Uterus (tissue), 2 donors: ENCODE data around the gene RGL1.

ENCODE experiments used
- POLR2A ChIP-seq, 2 donors: fragments of 450-650 bp; IDR thresholded peaks; one replicate each; pipeline ENCODE4 v1.6.1; 2016; ENCODE audit warnings: antibody characterized with exemption in 2 of 2, mild to moderate bottlenecking in 1 of 2, moderate library complexity in 1 of 2
- TF ChIP-seq, protein P1 (sequence below), 4 experiments: fragments of 200-600 bp in 2 of 4; fragments of 450-650 bp in 2 of 4; sonication (generic) in 2 of 4; IDR thresholded peaks; one replicate each; pipeline ENCODE4 v1.5.1; 2016 to 2019; ENCODE audit warnings: antibody characterized with exemption in 4 of 4, mild to moderate bottlenecking in 2 of 4, moderate library complexity in 1 of 4

DNA sequence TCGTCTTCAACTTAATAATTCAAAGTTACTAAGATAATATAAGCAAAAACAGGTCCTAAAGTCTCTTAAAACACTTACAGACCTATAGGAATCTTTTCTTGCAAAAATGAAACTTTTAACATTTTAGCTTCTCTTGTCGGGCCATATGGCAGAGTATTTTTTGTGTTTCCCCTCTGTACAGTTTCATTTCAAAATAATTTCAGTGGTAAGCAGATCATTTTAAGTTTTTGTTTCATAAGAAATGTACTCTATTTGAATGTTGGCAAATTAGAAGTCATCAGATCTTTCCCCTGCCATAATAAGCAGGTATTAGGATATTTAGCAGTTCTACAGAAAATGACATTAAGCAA is 37.9 kb downstream of the RGL1 start:
- TF ChIP-seq, protein P1, sequence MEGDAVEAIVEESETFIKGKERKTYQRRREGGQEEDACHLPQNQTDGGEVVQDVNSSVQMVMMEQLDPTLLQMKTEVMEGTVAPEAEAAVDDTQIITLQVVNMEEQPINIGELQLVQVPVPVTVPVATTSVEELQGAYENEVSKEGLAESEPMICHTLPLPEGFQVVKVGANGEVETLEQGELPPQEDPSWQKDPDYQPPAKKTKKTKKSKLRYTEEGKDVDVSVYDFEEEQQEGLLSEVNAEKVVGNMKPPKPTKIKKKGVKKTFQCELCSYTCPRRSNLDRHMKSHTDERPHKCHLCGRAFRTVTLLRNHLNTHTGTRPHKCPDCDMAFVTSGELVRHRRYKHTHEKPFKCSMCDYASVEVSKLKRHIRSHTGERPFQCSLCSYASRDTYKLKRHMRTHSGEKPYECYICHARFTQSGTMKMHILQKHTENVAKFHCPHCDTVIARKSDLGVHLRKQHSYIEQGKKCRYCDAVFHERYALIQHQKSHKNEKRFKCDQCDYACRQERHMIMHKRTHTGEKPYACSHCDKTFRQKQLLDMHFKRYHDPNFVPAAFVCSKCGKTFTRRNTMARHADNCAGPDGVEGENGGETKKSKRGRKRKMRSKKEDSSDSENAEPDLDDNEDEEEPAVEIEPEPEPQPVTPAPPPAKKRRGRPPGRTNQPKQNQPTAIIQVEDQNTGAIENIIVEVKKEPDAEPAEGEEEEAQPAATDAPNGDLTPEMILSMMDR (IDR thresholded peaks at IDR 0.05): no peak
- TF ChIP-seq POLR2A (IDR thresholded peaks at IDR 0.05): no peak
